BLaER1 treated with 17β-estradiol and CSF1 and Interleukin-3, amounts not matched to agents 10 nM and 100 nM (cell line): Measurements from ENCODE around the gene KDM6A.
"Not testable (repeated sequence)": the region's sequence is repeated elsewhere in the genome, so short reads cannot be mapped to it uniquely, and the experiment has no call there.

Experiments used
- H3K27ac ChIP-seq, 11 experiments: shearing (Covaris generic); formaldehyde crosslinking; 2 replicates each; pipeline ENCODE4 v1.8.1; 2022
- H3K27me3 ChIP-seq, 11 experiments: shearing (Covaris generic); formaldehyde crosslinking; 2 replicates each; pipeline ENCODE4 v1.8.1; 2022
- H3K36me3 ChIP-seq, 11 experiments: shearing (Covaris generic); formaldehyde crosslinking; 2 replicates each; pipeline ENCODE4 v1.8.1; 2022
- H3K4me1 ChIP-seq, 10 experiments: shearing (Covaris generic); formaldehyde crosslinking; 2 replicates each; pipeline ENCODE4 v1.8.1; 2022
- H3K4me2 ChIP-seq, 11 experiments: shearing (Covaris generic); formaldehyde crosslinking; 2 replicates each; pipeline ENCODE4 v1.8.1; 2022
- H3K4me3 ChIP-seq, 10 experiments: shearing (Covaris generic); formaldehyde crosslinking; 2 replicates each; pipeline ENCODE4 v1.8.1; 2022
- H3K9ac ChIP-seq, 11 experiments: shearing (Covaris generic); formaldehyde crosslinking; 2 replicates each; pipeline ENCODE4 v1.8.1; 2022
- H3K9me3 ChIP-seq, 11 experiments: shearing (Covaris generic); formaldehyde crosslinking; replicated peaks in 1 of 11; 2 replicates each; pipeline ENCODE4 v1.8.1; 2022
- H4K20me1 ChIP-seq, 11 experiments: shearing (Covaris generic); formaldehyde crosslinking; 2 replicates each; pipeline ENCODE4 v1.8.1; 2022
- Cebpa-rat ChIP-seq, 11 experiments: shearing (Covaris generic); IDR thresholded peaks; 2 replicates each; pipeline ENCODE4 v1.8.1; 2022

KDM6A gene

GRCh38 chrX:45110494-45110893 is 237.5 kb downstream of the KDM6A start:
- Histone ChIP-seq H3K9me3 (peaks cover 0 to 13% (median 8%) of the 10 kb centered on the region in 11 experiments; a peak in 9 of 22 replicates), H3K4me3 (no peak overlapping the region), H4K20me1 (0 out of 22 replicates have a peak, but pooled peaks cover 0 to 5% (median 0%) of the 10 kb centered on the region in 11 experiments), H3K27ac (no peak overlapping the region), H3K27me3 (no peaks in the 10 kb centered on the region), H3K9ac (no peak overlapping the region), H3K4me1 (peaks cover 0 to 9% (median 0%) of the 10 kb centered on the region in 10 experiments; a peak in 1 of 20 replicates), H3K36me3 (peaks cover 71 to 93% (median 85%) of the 10 kb centered on the region in 11 experiments), H3K4me2 (no peak overlapping the region)
- no peak for TF ChIP-seq Cebpa-rat (IDR thresholded peaks at IDR 0.05)

- Histone ChIP-seq H3K9me3 (peaks cover 7 to 38% (median 27%) of the 10 kb centered on the region in 11 experiments; a peak in 20 of 22 replicates), H3K4me2 (no peak overlapping the region), H3K27me3 (no peaks in the 10 kb centered on the region), H3K27ac (no peak overlapping the region), H3K4me1 (no peaks in the 10 kb centered on the region), H3K4me3 (no peak overlapping the region), H3K9ac (no peak overlapping the region), H3K36me3 (no peaks in the 10 kb centered on the region; a peak in 1 of 22 replicates), H4K20me1 (no peaks in the 10 kb centered on the region)
- no peak for TF ChIP-seq Cebpa-rat (IDR thresholded peaks at IDR 0.05)
Measured at GRCh38 chrX:45126158-45126557, 253.2 kb downstream of the KDM6A start.

- H3K27ac ChIP-seq = no peak overlapping the region
- no peaks in the 10 kb centered on the region for H4K20me1 ChIP-seq
- H3K36me3 ChIP-seq = no peaks in the 10 kb centered on the region; a peak in 1 of 22 replicates
- H3K9ac ChIP-seq = no peak overlapping the region
- H3K9me3 ChIP-seq = peaks cover 7 to 38% (median 30%) of the 10 kb centered on the region in 11 experiments; a peak in 20 of 22 replicates
- H3K4me3 ChIP-seq = no peak overlapping the region
- no peaks in the 10 kb centered on the region for H3K4me1 ChIP-seq
- no peaks in the 10 kb centered on the region for H3K27me3 ChIP-seq
- H3K4me2 ChIP-seq = no peak overlapping the region
- no peak for TF ChIP-seq Cebpa-rat (IDR thresholded peaks at IDR 0.05)
Measured at GRCh38 chrX:45128896-45129454, 256.0 kb downstream of the KDM6A start.

GRCh38 chrX:45133465-45133864 is 260.5 kb downstream of the KDM6A start:
- H3K4me3 ChIP-seq = no peak overlapping the region
- H3K27ac ChIP-seq = no peak overlapping the region
- H3K9me3 ChIP-seq = peaks cover 0 to 14% (median 5%) of the 10 kb centered on the region in 11 experiments; a peak in 9 of 22 replicates
- H3K4me2 ChIP-seq = no peak overlapping the region
- H3K27me3 ChIP-seq = no peaks in the 10 kb centered on the region
- H3K4me1 ChIP-seq = no peaks in the 10 kb centered on the region
- H4K20me1 ChIP-seq = no peaks in the 10 kb centered on the region
- H3K9ac ChIP-seq = no peak overlapping the region
- no peaks in the 10 kb centered on the region for H3K36me3 ChIP-seq
- no peak for TF ChIP-seq Cebpa-rat (IDR thresholded peaks at IDR 0.05)

GRCh38 chrX:45134315-45134731 is 261.3 kb downstream of the KDM6A start:
- Histone ChIP-seq H3K9me3 (peaks cover 0 to 11% (median 3%) of the 10 kb centered on the region in 11 experiments; a peak in 5 of 22 replicates), H3K36me3 (no peaks in the 10 kb centered on the region), H3K4me2 (no peak overlapping the region), H3K9ac (no peak overlapping the region), H3K4me3 (no peak overlapping the region), H3K27me3 (no peaks in the 10 kb centered on the region), H3K4me1 (no peaks in the 10 kb centered on the region), H3K27ac (no peak overlapping the region), H4K20me1 (no peaks in the 10 kb centered on the region)
- no peak for TF ChIP-seq Cebpa-rat (IDR thresholded peaks at IDR 0.05)

GRCh38 chrX:45134775-45135174 is 261.8 kb downstream of the KDM6A start:
- no peaks in the 10 kb centered on the region for H3K36me3 ChIP-seq
- no peak overlapping the region for H3K9ac ChIP-seq
- H3K27me3 ChIP-seq = no peaks in the 10 kb centered on the region
- peaks cover 0 to 11% (median 0%) of the 10 kb centered on the region in 11 experiments; a peak in 5 of 22 replicates for H3K9me3 ChIP-seq
- H3K27ac ChIP-seq = no peak overlapping the region
- H3K4me1 ChIP-seq = no peaks in the 10 kb centered on the region
- TF ChIP-seq Cebpa-rat (IDR thresholded peaks at IDR 0.05) = no peak
- H3K4me3 ChIP-seq = no peak overlapping the region
- no peak overlapping the region for H3K4me2 ChIP-seq
- H4K20me1 ChIP-seq = no peaks in the 10 kb centered on the region

GRCh38 chrX:45135391-45136075 is 262.5 kb downstream of the KDM6A start:
- H3K4me2 ChIP-seq, H3K4me3 ChIP-seq, H3K4me1 ChIP-seq, H3K36me3 ChIP-seq, H3K9ac ChIP-seq, H4K20me1 ChIP-seq, H3K27me3 ChIP-seq, H3K27ac ChIP-seq: not testable (repeated sequence)
- peaks cover 0 to 14% (median 2%) of the 10 kb centered on the region in 11 experiments; a peak in 12 of 22 replicates for H3K9me3 ChIP-seq

GRCh38 chrX:45137531-45137930 is 264.5 kb downstream of the KDM6A start:
- H3K27ac ChIP-seq = no peak overlapping the region
- no peak overlapping the region for H3K4me3 ChIP-seq
- no peak overlapping the region for H3K9ac ChIP-seq
- H3K4me2 ChIP-seq = no peak overlapping the region
- H3K4me1 ChIP-seq = no peaks in the 10 kb centered on the region
- H3K9me3 ChIP-seq = peaks cover 0 to 13% (median 6%) of the 10 kb centered on the region in 11 experiments; a peak in 13 of 22 replicates
- H3K27me3 ChIP-seq = no peaks in the 10 kb centered on the region
- TF ChIP-seq Cebpa-rat (IDR thresholded peaks at IDR 0.05) = no peak
- no peaks in the 10 kb centered on the region for H4K20me1 ChIP-seq
- no peaks in the 10 kb centered on the region for H3K36me3 ChIP-seq

- Histone ChIP-seq H4K20me1 (no peaks in the 10 kb centered on the region), H3K4me2 (no peak overlapping the region), H3K9me3 (peaks cover 0 to 13% (median 6%) of the 10 kb centered on the region in 11 experiments; a peak in 13 of 22 replicates), H3K4me3 (no peak overlapping the region), H3K9ac (no peak overlapping the region), H3K27ac (no peak overlapping the region), H3K36me3 (no peaks in the 10 kb centered on the region), H3K4me1 (no peaks in the 10 kb centered on the region), H3K27me3 (no peaks in the 10 kb centered on the region)
- no peak for TF ChIP-seq Cebpa-rat (IDR thresholded peaks at IDR 0.05)
Measured at GRCh38 chrX:45138525-45138924, 265.5 kb downstream of the KDM6A start.
